Activated naive CD8-positive, alpha-beta T cell treated with anti-CD3 and anti-CD28 coated beads, Interleukin-2, amount 50 U/mL, for 16 hours (primary cell): Measurements from ENCODE around the gene BCAN.
"Not testable (repeated sequence)": the region's sequence is repeated elsewhere in the genome, so short reads cannot be mapped to it uniquely, and the experiment has no call there.

Source experiments
- DNase-seq: peaks from one replicate; pipeline ENCODE4 v3.0.0-alpha.2; 2020; ENCODE audit warnings: low read depth, low spot score

Gene BCAN

DNA sequence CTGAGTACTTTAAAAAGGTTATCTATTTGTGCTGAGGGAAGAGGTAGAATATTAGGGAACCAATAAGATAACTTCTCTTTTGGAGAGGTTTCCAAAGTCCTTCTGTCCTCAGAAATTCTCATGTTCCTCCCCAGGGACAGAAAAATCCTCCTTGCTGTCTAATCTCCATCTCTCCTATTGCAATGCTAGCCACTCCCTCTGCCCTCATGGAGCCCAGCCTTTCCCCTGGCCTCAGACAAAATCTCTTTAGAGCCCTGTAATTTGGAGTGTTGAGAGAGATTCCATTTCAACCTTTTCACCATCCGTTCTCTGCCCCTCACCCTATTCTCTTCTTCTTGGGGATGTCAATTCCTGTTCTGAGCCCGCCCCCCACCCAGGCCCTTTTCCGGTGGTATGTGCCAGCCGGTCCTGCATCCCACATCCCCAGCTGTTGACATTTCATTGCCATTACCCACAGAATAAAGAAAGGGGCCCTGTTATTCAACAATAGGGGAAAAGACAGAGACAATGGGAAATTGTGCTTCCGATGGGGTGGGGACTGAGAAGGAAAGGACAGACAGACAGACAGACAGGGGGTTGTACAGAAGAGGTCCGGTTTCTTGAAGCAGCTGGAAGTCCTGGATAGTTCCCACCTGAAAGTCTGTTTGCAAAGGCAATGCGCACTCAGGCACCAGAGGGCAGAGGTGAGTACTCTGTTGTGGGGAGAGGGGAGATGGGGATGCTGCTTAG lies 22.9 kb upstream of the BCAN start, which contains the start of gene HAPLN2:
HAPLN2 (plus strand) TSS at position 563 of the 729 bp plus-strand sequence. CDS start 4,076 bp downstream, outside the sequence.
- DNase-seq, result no peak

DNA sequence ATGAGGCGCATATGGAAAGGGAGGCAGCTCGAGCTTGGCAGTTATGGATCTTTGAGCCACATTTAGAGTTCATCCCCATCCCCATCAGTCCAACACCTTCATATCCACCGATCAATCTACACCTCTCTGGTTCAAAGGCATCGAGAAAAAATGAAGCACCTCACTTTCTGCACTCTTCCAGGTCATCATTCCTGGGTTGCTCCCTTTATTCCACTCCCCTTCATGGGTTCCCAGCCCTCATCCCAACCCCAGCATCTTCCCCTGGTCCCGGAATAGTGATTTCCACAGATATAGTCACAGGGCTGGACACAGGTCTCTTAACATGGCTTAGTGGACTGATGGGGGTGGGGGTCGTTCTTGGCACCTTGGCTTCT lies 22.3 kb upstream of the BCAN start:
- no peak for DNase-seq

DNA sequence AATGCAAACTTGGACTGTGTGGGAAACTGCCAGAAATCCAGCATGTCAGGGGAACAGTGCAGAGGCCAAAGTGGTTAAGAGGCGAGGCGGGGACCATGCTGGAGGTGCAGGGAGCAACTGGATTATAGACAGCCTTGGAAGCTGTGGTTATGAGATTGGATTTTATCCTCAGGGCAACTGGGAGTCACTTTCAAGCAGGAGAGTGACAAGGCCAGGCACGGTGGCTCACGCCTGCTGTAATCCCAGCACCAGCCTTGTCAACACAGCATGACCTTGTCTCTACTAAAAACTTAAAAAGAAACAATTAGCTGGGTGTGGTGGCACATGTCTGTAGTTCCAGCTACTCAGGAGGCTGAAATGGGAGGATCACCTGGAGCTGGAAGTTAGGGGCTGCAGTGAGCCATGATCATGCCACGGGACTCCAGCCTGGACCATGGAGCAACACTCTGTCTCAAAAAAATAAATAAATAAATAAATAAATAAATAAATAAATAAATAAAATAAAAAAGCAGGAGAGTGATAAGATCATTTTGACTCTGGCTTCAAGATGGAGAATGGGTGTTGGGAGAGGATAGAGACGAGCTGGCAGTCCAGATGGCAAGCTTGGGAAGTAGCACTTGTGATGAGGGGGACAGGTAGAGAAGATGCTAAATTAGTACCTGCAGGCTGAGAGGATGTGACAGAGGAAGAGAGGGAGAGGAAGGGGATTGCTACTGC lies 19.2 kb upstream of the BCAN start:
- no peak for DNase-seq

DNA sequence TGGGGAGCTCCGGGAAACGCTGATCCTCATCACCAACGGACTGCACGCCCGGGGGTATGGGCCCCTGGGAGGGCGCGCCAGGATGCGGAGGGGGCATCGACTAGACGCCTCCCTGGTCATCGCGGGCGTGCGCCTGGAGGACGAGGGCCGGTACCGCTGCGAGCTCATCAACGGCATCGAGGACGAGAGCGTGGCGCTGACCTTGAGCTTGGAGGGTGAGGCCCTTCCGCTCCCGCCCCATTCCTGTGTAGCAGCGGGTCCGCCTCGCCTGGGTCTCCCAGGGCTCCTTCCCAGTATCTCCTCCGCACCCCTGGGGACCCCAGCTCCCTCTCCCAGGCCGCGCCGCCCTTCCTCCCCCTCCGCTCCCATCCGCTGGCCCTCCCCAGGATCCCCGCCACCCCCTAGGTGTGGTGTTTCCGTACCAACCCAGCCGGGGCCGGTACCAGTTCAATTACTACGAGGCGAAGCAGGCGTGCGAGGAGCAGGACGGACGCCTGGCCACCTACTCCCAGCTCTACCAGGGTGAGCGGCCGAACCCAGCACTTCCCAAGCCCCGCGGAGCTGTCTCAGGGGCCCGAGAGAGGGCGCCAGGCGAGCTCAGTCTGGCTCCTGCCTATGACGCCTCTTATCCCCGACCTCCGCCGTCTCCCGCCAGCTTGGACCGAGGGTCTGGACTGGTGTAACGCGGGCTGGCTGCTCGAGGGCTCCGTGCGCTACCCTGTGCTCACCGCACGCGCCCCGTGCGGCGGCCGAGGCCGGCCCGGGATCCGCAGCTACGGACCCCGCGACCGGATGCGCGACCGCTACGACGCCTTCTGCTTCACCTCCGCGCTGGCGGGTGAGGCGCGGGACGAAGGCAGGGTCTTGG lies 17.7 kb upstream of the BCAN start:
- no peak for DNase-seq

DNA sequence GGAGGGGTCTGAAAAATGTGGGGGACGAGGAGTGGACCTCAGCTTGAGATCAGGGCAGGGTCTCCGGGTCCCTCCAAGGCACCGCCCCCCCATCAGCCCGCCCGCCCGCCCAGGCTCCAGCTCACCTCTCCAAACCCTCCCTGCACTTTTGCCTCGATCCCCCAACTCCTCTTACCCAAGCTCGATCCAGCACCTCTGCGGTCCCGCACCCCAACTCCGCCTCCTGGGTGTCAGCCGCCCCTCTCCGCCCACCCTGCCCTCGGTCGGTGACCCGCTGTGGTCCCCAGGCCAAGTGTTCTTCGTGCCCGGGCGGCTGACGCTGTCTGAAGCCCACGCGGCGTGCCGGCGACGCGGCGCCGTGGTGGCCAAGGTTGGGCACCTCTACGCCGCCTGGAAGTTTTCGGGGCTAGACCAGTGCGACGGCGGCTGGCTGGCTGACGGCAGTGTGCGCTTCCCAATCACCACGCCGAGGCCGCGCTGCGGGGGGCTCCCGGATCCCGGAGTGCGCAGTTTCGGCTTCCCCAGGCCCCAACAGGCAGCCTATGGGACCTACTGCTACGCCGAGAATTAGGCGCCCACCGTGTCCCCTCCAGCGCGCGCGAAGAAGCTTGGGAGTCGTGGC lies 17.0 kb upstream of the BCAN start:
- DNase-seq, result no peak

DNA sequence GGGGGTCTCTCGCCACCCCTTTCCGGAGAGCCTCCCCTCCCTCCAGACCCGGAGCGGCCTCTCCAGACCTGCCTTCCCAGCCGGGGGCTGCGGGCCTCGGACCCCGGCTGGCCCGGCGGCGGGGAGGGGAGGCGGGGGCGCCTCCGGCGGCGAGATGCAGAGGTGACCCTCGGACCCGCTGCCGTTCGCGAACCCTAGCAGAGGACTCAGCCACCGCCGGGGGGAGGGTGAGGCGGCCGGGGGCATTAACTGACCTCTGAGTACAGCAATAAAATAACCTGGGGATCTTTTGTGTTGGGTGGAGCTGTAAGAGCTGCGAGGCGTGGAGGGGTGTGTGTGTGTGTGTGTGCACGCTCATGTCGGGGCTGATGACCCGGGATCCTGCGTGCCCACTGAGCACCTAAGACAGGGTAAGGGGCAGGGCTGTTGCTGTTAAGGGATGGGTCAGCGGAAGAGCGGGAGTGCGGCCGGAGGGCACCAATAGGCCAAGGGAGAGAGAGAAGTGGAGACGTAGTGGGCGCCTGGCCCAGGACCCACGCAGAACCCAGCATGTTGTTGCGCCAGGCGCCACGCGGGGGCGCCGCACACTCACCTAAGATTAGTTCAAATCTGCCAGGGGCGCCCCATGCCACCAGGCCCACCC lies 16.4 kb upstream of the BCAN start:
- peak; percentile 39 for DNase-seq

DNA sequence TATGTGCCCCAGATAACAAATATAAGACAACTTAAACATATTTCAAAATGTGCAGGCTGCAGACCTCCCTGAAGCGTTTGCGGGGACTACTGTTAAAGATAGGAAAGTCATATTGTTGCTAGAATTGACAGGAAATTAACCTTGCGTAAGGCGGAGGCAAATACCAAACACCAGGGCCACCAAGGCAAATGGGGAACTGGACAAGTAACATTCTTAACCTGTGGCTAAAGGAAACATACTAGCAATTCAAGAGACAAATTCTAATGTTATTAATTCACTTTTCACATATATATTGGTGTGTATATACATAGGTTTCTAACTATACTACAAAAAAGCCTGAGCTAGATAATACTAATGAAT lies 15.9 kb upstream of the BCAN start:
- DNase-seq, result no peak

DNA sequence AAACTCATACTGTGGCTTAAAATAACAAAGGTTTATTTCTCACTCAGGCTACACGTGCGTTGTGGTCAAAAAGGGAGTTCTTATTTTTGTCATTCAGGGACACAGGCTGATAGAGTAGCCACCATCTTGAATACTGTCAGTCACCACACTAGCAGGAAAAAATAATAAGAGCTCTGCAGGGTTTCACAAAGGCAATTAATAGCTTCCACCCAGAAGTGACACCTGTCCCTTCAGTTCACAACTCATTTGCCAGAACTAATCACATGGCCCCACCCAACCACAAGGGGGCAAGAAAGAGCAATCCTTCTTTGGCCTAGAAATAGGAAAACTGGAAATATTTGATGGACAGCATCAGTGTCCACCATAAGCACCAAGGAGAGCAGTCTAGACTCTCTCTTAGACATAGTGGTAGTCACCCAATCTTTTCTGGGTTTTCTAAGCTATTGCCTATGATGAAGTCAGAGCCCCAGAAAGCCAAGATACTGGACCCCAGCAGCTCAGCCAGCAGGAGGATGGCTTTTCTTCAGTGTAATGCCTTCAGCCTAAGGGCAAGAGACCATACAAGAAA lies 14.5 kb upstream of the BCAN start:
- DNase-seq, result no peak

DNA sequence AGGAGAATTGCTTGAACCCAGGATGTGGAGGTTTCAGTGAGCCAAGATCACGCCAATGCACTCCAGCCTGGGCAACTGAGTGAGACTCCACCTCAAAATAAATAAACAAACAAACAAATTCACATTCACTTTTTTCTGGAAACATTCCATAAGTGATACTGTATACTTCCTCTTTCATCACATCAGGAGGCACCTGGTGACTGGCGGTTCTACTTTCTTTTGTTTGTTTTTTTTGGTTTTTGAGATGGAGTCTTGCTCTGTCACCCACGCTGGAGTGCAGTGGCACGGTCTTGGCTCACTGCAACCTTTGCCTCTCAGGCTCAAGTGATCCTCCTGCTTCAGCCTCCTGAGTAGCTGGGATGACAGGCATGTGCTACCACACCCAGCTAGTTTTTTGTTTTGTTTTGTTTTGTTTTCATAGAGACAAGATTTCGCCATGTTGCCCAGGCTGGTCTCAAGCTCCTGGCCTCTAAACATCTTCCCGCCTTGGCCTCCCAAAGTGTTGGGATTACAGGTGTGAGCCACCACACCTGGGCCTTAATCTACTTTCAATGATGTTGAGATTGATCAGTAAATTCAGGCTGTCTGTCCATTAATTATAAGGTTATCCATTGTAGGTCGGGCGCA lies 12.0 kb upstream of the BCAN start:
- no peak for DNase-seq

DNA sequence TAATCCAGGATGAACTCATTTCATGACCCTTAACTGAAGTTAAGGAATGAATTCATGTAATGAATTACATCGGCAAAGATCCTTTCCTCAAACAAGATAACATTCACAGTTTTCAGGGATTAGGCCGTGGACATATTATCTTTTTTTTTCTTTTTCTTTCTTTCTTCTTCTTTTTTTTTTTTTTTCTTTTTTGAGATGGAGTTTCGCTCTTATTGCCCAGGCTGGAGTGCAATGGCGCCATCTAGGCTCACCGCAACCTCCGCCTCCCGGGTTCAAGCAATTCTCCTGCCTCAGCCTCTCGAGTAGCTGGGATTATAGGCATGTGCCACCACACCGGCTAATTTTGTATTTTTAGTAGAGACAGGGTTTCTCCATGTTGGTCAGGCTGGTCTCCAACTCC lies 10.8 kb upstream of the BCAN start:
- not testable (repeated sequence) for DNase-seq

DNA sequence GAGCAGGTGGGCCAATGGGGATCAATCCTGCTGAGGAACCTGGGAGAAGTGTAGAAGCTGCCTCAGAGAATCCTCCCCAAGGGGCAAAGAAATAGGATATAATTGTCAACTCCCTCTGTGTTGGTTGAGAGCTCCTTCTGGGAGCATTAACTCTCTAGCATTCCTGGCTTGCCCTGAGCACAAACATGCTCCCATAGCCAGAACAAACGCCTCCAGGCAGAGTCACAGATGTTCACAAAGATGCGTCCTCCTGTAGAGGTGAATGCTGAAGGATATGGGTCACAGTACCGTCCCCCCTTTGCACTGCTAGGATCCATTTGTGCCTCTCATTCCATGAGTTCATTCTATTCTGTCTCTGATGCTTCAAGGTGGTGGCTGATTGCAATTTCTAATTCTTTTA lies 9.6 kb upstream of the BCAN start:
- no peak for DNase-seq

DNA sequence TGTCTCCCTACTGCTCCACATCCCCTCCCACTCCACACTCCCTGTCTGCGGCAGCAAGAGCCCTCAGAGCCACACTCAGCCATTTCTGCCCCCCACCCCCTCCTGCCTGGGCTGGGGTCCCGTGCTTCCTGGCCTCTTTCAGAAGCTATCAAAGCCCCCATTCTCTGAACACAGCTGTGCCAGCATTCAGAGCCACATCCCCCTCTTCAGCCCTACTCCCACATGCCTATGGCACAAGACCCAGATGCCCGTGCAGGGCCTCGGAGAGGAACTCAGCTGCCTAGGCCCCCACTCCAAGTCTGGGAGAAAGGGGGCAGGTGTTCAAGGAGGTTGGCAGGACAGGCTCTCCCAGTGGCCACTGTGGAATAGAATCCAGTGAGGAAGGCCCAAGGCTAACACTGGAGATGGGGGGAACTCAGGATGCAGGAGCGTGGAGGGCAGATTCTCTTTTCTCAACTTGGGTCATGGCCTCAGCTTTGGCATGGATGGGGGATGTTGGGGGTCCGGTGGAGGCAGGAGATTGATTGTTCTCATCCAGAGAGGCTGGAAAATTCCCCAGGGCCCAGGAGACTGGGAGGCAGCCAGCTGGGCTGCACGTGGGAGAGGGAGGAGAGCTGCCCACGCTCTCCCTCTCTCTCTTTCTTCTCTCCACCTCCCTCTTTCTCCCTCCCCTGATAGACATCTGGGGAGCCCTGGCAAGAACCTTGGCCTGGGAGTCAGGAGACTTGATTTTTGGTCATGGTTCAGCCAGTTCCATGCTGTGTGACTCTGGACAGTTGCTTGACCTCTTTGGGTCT lies 3.5 kb upstream of the BCAN start:
- no peak for DNase-seq

DNA sequence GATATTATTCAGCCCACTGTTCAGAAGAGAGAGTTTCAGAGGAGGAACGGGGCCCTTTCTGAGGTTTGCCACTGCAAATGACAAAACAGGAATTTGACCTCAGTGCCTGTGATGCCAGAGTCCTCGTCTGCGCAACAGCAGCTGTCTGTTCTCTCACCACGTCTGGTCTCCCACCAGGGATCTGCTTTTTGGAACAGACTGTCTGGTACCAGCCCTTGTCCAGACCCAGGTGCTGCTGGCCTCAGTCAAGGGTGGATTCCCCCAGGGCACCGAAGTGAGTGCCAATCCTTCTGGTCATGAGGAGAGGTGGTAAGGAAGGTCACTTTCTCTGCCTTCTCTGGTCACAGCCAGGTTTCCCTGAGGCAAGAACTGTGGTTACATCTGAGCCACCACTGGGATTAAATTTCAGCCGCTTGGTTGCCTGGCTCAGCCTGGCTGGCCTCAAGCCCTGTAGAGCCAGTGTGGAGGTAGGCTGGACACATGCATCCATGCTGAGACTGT lies 2.3 kb upstream of the BCAN start:
- no peak for DNase-seq

DNA sequence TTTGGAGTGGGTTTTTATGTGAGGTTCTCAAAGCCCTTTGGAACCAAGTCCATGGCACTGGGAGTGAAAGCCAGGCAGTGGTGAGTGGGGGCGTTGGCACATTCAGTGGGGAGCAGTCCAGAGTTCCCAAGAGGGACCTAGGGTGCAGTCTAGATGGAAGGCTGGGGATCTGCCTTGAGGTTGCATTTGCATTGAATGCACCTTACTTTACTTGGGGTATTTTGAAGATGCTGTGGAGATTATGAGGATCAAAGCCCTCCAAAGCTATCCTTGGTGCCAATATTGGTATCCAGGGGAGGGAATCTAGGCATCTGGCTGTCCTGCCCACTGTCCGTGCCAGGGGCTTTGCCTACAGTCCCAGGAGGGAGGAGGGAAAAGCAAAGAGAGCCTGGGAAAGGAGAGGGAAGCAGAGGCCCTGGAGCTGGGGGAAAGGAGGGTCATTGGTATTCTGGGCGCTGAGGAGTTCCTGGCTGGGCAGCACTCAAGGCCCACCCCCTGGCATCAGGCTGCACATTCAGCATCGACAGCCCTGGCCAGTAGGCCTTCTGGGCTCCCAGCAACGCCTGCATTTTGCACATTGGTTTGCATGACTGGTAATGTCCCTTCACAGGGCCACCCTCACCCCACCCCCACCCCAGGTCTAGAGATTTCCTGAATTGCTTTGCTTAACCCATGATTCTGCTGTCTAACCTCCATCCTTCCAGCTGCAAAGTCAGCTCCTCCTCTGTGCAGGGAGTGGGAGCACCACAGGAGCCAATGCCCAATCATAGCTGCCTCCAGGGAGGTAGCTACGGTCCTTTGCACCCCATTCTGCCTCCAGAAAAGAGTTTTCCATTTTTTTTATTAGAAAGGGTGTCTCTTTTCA lies 843 bp upstream of the BCAN start:
- DNase-seq, result no peak

DNA sequence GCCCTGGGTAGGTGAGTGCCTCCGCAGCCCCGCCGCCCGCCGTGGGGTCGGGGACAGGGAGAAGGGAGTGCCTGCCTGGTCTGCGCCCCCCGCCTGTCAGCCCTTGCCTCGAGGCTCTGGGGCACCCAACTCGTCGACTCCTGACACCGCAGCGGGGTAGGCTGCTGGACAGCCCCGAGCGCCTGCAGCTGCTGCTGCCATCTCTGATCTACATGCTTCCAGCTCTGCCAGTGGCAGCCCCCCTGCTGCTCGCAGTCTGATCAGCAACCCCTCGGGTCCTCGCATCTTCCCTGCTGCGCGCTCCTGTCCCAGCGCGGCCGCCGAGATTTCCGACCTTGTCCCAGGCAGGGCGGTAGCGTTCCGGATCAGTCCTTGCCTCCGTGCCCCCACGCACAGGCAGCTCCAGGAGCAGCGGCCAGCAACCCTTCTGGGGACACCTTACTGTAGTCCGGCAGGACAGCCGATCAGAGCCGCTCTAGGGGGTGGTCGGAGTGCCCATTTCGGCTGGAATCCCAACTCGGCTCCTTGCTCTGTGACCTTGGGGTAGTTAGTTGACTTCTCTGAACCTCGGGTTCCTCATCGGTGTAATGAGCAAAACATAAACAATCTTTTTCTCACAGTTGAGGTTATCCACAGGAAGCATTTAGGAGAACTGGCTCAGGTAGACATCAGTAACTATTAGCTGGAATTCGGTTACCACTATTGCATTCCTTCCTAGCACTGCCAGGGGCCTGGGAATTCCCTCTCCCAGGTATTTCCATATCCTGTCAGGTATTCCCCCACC lies 540 bp downstream of the BCAN start:
- DNase-seq, result no peak

DNA sequence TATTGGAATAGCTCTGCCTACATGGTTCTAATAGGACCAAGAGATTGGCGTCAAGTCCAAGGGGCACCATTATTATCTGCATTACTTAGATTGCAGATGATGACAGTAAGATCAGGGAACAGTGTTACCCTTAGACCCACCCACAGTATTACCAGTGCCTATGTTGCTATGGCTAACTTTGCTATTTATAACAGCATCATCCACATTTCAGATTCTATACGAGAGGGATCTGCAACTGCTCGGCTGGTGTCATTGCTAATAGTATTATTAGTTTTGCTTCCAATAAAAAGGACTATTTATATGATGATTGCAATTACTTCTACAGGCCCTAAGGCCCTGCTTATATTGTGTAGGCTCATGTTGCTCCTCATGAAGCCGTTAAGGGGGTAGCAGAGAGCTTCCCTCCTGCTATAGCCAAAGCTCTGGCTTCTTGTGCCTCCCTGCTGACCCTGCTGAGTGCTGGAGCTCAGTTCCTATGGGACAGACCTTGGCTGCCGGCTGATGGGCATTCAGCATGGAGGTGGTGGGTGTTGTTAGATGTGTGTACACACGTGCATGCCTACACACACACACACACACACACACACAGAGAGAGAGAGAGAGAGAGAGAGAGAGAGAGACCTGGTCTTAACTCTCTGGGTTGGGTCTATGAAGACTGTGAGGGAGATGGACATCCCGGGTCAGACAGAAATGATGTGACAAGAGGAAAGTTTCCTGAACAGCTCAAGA lies 1.3 kb downstream of the BCAN start:
- DNase-seq, result no peak

DNA sequence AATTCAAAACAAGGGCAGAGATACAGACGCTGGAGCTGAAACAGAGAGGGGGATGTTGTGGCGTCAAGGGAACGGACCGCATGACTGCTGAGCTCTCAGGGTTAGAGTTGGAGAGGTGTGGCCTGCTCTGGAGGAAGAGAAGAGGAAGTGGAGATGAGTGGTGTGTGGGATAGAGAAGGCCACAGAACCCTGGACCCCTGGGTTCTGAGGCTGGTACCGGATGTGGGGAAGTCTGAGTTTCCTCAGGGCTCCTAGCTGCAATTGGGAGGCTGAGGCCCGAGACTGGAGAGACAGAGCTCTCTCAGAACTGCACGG lies 1.8 kb downstream of the BCAN start:
- no peak for DNase-seq
